HuH-7.5 (cell line): ENCODE measurements around the gene FBXW4.

Experiments used
- DNase-seq: peaks from one replicate; pipeline ENCODE4 v3.0.0; 2011; ENCODE audit warnings: low spot score

FBXW4 gene

GRCh38 chr10:101580486-101581399 is 114.2 kb downstream of the FBXW4 start:
- no peak for DNase-seq

- no peak for DNase-seq
Observed at GRCh38 chr10:101579516-101579870, 115.5 kb downstream of the FBXW4 start.

GRCh38 chr10:101578803-101579515 is 116.0 kb downstream of the FBXW4 start:
- DNase-seq, result no peak

- no peak for DNase-seq
Observed at GRCh38 chr10:101578192-101578591, 116.8 kb downstream of the FBXW4 start.

GRCh38 chr10:101577121-101577871 is 117.7 kb downstream of the FBXW4 start:
- no peak for DNase-seq

- DNase-seq, result no peak
Observed at GRCh38 chr10:101576211-101576863, 118.6 kb downstream of the FBXW4 start.

GRCh38 chr10:101575580-101576210 is 119.3 kb downstream of the FBXW4 start:
- no peak for DNase-seq

- DNase-seq, result no peak
Observed at GRCh38 chr10:101575091-101575490, 119.9 kb downstream of the FBXW4 start.

GRCh38 chr10:101573885-101574753 is 120.9 kb downstream of the FBXW4 start:
- no peak for DNase-seq

GRCh38 chr10:101572785-101573184 is 122.2 kb downstream of the FBXW4 start:
- no peak for DNase-seq

- no peak for DNase-seq
Observed at GRCh38 chr10:101572126-101572525, 122.8 kb downstream of the FBXW4 start.

- DNase-seq, result no peak
Observed at GRCh38 chr10:101571271-101571925, 123.6 kb downstream of the FBXW4 start.

- DNase-seq, result peak; percentile 52
Observed at GRCh38 chr10:101570428-101571270, 124.3 kb downstream of the FBXW4 start.

GRCh38 chr10:101569622-101570427 is 125.1 kb downstream of the FBXW4 start:
- peak; percentile 89 for DNase-seq

- DNase-seq, result no peak
Observed at GRCh38 chr10:101569323-101569621, 125.7 kb downstream of the FBXW4 start.

GRCh38 chr10:101568054-101568745 is 126.8 kb downstream of the FBXW4 start:
- no peak for DNase-seq

- DNase-seq, result no peak
Observed at GRCh38 chr10:101567165-101568006, 127.6 kb downstream of the FBXW4 start.
